Activated T-cell treated with anti-CD3 and anti-CD28 coated beads, Interleukin-2, amount 50 U/mL, for 24 hours (primary cell): ENCODE data around the gene OR4F29.
"Not testable (repeated sequence)": the region's sequence is repeated elsewhere in the genome, so short reads cannot be mapped to it uniquely, and the experiment has no call there.

ENCODE experiments used
- DNase-seq: peaks from one replicate; pipeline ENCODE4 v3.0.0-alpha.2; 2020
- H3K27ac Mint-ChIP-seq: 2 replicates; pipeline ENCODE4 v1.8.0; 2020; ENCODE audit warnings: mild to moderate bottlenecking, mixed read lengths
- H3K27me3 Mint-ChIP-seq: 2 replicates; pipeline ENCODE4 v1.8.0; 2020; ENCODE audit warnings: mixed read lengths
- H3K36me3 Mint-ChIP-seq: 2 replicates; pipeline ENCODE4 v1.8.0; 2020; ENCODE audit warnings: low read depth, mixed read lengths
- H3K4me1 Mint-ChIP-seq: 2 replicates; pipeline ENCODE4 v1.8.0; 2020; ENCODE audit warnings: low read depth, mixed read lengths
- H3K4me3 Mint-ChIP-seq: 2 replicates; pipeline ENCODE4 v1.8.0; 2020; ENCODE audit warnings: mild to moderate bottlenecking, moderate library complexity, mixed read lengths
- H3K9me3 Mint-ChIP-seq: 2 replicates; pipeline ENCODE4 v1.8.0; 2020; ENCODE audit warnings: mixed read lengths

Gene OR4F29

GRCh38 chr1:451578-451977, at the start of gene OR4F29:
OR4F29 (minus strand) TSS chr1:451678; CDS start chr1:451678, 0 bp downstream.
- not testable (repeated sequence) for DNase-seq, H3K27me3 Mint-ChIP-seq, H3K4me3 Mint-ChIP-seq, H3K27ac Mint-ChIP-seq, H3K9me3 Mint-ChIP-seq, H3K4me1 Mint-ChIP-seq, H3K36me3 Mint-ChIP-seq
